Daoy (cell line): ENCODE measurements around the gene RTBDN. TPM values are rescaled to one million over a fixed set of nuclear protein-coding genes. Genes with fewer than 3 reads are reported as not detected.

Experiments used
- DNase-seq: peaks from one replicate; pipeline ENCODE4 v3.0.0-alpha.2; 2015; ENCODE audit warnings: low read depth
- total RNA-seq: library from RNA; depleted of rRNA; stranded (reverse); fragments of >200 nt; shearing (Covaris generic); gene quantifications from 2 replicates; pipeline ENCODE4 v1.2.3, GENCODE V29; 2014

RTBDN gene
- total RNA-seq, 1 experiment from 2014 or later, result not detected

DNA sequence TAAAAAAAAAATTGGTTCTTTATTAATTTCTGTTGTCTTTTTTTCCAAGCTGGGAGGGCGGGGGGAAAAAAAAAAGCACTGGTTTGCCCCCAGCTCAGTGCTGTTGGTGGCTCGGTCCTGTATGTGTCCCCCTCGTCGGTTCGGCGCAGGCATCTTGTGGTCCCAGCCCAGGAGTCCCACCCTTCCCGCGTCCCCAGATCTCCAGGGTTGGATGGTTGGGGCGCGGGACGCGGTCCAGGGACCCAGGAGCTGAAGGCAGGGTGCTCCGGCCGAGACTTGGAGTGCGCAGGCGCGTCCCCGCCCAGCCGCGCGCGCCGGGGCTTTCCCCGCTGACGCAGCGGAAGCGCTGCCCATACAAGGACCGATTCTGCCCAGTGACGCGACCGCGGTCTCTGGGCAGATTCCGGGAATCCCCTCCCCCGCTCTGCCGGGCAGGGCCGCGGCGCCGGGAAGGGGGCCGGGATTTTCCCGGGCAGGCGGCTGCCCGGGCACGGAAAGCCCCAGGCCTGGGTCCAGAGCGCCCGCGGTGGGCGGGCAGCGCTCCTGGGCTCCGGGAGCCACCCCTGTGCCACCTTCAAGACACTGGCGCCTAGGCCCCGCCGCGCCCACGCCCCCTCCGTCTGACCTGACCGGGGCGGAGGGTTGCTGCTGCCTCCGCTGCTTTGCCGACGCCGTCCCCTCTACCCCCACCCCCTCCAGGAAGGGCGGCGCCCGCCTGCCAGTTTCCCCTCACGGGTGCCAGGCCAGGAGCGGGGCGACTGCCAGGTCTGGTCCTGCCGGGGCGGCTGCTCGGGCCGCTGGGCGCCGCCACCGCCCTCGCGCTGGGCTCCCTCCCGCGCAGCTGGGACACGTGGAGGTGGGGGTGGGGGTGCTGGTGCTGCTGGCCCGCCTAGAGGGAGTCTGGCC, 40.8 kb downstream of the RTBDN start:
- peak; percentile 98 for DNase-seq

DNA sequence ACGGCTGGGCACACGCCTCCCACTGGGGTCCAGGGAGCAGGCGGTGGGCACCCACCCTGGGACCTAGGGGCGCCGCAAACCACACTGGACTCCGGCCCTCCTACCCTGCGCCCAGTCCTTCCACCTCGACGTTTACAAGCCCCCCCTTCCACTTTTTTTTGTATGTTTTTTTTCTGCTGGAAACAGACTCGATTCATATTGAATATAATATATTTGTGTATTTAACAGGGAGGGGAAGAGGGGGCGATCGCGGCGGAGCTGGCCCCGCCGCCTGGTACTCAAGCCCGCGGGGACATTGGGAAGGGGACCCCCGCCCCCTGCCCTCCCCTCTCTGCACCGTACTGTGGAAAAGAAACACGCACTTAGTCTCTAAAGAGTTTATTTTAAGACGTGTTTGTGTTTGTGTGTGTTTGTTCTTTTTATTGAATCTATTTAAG, 41.5 kb downstream of the RTBDN start:
- DNase-seq, result no peak

DNA sequence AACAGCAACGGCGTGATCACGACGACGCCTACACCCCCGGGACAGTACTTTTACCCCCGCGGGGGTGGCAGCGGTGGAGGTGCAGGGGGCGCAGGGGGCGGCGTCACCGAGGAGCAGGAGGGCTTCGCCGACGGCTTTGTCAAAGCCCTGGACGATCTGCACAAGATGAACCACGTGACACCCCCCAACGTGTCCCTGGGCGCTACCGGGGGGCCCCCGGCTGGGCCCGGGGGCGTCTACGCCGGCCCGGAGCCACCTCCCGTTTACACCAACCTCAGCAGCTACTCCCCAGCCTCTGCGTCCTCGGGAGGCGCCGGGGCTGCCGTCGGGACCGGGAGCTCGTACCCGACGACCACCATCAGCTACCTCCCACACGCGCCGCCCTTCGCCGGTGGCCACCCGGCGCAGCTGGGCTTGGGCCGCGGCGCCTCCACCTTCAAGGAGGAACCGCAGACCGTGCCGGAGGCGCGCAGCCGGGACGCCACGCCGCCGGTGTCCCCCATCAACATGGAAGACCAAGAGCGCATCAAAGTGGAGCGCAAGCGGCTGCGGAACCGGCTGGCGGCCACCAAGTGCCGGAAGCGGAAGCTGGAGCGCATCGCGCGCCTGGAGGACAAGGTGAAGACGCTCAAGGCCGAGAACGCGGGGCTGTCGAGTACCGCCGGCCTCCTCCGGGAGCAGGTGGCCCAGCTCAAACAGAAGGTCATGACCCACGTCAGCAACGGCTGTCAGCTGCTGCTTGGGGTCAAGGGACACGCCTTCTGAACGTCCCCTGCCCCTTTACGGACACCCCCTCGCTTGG, 42.1 kb downstream of the RTBDN start:
- peak; percentile 85 for DNase-seq

DNA sequence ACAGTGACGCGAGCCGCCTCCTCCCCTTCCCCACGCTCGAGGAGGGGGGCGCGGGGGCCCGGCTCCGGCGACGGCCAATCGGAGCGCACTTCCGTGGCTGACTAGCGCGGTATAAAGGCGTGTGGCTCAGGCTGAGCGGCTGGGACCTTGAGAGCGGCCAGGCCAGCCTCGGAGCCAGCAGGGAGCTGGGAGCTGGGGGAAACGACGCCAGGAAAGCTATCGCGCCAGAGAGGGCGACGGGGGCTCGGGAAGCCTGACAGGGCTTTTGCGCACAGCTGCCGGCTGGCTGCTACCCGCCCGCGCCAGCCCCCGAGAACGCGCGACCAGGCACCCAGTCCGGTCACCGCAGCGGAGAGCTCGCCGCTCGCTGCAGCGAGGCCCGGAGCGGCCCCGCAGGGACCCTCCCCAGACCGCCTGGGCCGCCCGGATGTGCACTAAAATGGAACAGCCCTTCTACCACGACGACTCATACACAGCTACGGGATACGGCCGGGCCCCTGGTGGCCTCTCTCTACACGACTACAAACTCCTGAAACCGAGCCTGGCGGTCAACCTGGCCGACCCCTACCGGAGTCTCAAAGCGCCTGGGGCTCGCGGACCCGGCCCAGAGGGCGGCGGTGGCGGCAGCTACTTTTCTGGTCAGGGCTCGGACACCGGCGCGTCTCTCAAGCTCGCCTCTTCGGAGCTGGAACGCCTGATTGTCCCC, 42.9 kb downstream of the RTBDN start, which contains the start of gene JUNB:
JUNB (plus strand) TSS at position 142 of the 706 bp plus-strand sequence; CDS start at position 428, 286 bp downstream.
- DNase-seq, result peak; percentile 99

DNA sequence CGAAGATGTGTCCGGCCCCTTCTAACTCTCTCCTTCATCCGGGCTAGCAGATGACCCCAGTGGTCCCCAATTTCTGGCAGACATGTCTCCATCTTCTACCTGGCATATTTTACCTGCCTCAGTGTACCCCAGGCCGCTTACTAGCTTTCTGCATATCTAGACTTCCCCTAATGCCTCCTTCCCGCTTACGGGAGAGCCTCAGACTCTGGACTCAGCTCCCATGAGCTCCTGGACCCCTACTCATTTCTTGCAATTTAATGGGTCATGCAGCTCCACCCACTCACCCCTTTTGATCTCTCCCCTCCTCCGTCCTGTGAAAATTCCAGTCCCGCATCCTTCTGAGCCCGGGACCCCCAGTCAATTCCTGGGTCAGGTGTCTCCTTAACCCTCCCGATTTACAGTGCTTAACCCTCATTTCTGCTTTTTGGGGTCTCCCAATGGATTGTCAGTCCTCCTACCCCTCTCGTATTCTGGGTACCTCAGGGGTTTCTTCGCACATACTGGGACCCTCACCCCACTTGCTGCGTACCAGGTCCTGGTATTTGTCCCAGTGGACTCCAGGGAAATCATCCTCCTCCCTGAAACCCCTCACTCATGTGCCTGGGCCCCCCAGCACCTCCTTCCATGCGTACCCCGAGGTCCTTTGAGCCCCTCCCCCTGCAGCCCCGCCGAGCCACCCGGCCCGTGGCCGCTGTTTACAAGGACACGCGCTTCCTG, 43.6 kb downstream of the RTBDN start:
- DNase-seq, result no peak

DNA sequence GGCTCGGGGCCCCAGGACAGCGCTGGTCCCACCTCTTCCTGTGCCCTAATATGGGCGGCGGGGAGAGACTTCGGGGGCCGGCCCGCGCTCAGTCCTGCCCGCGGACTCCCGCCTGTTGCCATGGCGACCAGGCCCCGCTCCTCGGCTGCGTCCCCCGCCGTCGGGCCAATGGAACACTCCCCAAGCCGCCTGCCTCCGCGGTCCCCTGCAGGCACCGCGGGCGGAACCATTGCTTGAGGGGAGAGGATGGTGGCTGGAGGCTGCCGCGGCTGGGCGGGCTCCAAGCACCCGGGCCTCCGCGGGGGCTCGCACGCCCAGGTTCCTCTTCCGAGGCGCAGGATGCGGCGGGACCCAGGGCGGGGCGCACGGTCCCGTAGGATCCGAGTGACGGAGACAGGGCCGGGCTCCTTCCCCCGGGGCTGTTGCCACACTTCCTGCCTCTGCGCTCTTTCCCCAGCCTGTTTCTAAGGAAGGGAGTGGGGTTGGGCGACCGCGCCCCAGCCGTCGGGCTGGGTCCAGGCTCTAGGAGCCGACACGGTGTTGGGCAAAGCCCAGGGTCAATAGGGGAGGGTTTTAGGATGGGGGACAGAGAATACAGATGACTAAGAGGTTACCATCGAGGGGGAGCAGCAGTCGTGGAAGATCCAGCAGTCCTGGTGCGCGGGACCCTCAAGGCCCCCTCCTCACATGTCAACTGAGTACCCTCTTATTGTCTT, 44.3 kb downstream of the RTBDN start:
- peak; percentile 97 for DNase-seq

DNA sequence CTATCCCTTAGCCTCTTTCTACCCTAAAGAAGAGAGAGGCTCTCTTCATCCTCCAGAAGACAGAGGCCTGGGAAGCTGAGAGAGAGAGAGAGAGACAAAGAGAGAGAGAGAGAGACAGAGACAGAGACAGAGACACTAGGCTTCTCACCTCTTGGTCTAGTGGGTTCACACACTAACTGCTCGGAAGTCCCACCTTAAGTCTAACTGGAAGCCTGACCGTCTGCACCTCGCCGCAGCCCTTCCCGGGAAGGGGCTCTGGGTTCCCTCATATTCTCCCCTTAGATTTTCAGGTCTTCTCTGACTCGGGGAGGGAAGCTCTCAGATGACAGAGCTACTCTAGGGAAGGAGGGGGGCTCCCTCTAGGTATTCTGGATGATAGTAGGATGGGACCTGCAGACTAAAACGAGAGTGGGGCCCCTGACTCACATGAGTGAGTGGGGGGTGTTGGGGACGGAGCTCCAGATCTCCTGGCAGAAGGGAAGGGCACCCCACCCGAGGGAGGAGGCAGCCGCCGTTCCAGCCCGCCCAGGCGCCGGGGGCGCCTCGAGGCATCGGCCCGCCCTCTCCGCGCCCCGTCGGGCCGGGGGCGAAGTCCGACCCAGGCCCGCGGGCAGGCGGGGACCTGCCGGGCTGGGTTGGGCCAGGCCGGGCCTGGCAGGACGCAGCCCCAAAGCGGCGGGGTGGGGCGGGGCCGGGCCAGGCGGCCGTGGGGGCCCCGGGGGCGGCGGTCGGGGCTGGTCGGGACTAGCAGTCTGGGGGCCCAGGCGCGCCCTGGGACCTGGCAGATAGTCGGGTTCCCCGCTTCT, 45.1 kb downstream of the RTBDN start:
- DNase-seq, result peak; percentile 42

DNA sequence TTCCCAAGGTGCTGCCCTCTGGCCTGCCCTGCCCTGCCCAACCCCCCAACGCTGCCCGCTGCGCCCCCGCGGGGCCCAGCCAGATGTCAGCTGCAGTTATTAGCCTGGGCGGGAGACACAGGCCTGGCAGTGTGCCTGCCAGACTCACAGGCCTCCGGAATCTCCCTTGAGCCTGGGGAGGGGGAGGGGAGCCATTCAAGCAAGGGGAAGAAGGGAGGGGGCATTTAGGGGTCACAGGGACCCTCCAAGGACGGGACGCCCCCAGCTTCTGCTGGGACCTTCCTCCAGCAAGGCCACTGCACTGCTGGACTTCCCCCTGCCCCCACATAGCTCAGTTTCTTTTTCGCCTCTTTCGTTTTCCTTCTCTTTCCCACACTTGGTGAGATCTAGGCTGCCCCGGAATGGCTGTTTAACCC, 45.7 kb downstream of the RTBDN start:
- DNase-seq, result peak; percentile 87

DNA sequence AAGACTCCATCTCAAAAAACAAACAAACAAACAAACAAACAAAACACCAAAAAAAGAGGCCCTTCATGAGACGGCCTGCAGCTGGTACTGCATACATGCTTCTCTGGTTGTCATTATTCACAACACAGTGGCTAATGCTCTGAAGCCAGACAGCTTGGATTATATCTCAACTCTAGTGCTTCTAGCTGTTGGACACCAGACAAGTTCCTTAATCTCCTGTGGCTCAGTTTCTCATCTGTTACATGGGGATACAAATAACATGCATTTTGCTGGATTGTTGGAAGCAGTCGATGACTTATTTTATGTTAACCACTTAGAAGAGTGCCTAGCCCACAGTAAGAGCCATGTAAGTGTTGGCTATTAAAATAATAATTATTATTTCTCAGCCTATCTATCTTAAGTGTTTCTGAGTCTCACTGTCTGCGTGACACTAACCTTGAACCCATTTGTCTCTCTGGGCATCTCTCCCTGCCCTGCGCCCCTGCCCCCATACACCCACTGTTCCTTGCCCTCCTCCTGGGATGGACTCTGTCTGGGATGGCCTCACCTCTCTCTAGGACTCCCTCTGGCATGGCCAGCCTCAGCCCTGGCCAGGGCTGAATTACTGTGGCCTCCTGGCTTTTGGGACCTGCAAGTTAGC, 46.2 kb downstream of the RTBDN start:
- DNase-seq, result no peak

DNA sequence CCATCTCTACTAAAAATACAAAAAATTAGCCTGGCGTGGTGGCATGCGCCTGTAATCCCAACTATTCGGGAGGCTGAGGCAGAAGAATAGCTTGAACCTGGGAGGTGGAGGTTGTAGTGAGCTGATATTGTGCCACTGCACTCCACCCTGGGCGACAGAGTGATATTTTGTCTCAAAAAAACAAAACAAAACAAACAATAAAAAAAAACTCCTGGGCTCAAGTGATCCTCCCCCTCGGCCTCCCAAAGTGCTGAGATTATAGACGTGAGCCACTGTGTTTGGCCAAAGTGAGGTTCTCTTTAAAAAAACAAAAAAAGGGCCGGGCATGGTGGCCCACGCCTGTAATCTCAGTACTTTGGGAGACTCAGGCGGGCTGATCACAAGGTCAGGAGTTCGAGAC, 46.9 kb downstream of the RTBDN start:
- no peak for DNase-seq

DNA sequence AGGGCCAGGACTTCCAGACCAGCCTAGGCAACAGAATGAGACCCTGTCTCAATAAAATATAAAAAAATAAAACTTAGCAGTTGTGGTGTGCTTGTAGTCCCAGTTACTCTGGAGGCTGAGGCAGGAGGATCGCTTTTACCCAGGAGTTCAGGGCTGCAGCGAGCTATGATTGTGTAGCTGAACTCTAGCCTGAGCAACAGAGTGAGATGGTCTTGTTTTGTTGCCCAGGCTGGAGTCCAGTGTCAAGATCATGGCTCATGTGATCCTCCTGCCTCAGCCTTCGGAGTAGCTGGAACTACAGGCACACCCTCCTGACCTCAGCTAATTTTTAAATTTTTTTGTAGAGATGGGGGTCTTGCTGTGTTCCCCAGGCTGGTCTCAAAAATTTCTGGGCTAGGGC, 47.4 kb downstream of the RTBDN start:
- DNase-seq, result no peak

DNA sequence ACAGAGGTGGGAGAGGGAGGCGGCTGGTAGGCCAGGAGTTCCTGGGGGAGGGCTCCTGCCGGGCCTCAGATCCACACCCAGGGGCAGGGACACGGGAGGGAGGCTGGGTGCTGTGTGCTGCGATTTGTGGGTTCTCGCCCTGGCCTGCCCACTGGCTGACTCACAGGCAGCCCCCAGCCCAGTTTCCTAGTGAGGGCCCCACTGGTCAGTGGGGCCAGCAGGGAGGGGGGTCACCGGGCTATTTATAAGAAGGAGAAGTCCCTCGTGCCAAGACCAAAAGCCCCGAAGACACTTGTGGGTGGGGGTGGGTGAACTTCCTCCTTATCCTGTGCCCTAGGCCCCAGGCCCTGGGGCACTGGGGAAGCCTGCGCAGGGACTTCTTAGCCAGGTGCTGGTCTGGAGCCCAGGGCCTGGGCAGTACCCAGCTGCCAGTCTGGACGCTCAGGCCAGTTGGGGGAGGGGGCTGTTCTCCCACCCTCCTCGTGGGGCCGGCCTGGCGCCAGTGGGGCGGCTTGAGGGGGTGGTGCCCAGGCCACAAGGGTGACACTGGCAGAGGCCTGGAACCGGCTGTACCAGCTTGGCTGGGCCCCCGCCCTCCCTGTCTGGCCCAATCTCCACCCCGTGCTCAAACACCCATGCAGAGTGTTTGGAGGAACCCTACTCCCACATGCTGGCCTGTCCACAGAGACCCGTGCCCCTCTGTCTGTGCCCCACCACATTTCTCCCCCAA, 48.1 kb downstream of the RTBDN start:
- no peak for DNase-seq

DNA sequence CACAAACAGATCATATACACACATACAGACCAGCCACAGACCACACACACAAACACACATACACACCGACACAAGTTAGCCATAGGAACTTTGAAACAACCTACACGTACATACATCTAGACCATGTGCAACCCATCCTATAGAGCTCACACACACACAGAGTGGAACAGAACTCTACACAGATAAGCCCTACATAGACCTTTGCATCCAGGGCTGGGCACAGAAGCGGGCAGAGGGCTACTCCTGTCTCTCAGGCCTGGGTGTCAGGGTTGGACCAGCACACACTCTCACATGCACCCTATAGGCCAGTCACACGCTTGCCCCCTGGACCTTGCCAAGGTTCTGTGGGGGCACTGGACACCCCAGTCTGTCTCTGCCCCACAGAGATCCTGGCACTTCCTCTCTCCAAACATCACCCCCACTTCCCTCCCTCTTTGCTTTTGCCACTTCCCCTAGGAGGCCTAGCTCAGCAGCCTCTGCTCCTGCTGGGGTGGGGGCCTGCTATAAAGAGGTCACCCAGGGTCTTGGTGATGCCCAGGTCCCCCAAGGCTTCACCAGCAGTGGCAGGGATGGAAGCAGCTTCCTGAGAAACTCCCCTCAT, 48.8 kb downstream of the RTBDN start:
- DNase-seq, result no peak

DNA sequence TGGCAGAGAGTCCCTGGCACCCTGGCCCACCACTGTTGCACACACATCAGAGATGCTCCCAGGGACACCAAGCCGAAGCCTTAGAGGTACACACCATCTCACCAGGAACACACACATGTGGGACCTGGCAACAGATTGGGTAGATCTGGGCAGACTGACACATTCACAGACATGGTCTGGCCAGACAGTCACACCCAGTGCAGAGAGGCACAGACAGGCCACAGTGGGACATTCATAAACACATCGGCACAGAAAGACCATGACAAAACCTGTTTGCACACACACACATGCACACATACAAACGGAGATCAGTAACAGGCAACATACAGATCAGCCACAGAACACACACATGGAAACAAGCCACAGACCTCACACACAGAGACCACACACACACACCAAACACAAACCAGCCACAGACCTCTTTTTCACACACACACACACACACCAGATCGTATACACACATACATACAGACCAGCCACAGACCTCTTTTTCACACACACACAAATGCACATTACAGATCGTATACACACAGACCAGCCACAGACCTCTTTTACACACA, 49.4 kb downstream of the RTBDN start:
- DNase-seq, result no peak

DNA sequence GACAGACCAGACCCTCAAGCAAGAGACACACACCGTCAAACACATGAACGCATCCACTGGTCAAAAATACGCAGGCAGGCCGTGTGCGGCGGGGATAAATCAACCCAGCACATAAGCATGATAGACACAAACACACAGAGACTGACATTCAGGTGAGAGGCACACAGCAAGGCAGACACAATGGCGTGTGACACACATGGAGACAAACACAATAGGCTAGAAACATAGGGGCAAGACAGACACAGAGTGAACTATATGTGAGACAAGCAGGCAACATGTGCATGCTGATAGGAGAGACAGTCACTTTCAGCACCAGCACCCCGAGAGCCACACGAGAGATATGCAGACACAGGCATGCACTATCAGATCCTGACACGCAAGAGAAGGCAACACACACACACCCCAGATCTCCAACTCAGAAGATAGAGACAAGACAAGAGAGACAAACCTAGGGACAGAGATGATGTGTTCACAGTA, 49.9 kb downstream of the RTBDN start:
- DNase-seq, result no peak

DNA sequence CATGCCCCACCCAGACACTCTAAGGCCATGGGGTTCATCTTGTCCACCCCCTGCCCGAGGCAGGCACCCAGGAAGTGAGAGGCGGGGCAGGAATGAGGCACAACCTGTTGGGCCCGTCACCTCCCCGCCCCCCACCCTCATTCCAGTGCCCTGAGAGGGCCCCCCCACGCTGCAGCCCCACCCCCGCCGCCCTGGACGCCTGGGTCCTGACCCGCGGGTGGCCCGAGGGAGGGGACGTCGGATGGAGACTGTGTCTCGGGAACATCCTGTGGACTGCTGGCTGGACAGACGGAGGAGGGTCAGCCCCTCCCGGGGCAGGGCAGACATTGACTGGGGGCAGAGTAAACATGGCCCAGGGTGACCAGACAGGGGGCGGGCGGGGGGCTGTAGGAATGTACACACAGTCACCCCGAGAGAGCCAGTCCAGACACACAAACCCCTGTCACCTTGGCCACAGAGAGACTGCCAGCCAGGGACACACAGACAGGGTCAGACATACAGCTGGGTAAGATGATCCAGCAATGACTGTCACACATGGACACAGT, 50.5 kb downstream of the RTBDN start:
- no peak for DNase-seq

DNA sequence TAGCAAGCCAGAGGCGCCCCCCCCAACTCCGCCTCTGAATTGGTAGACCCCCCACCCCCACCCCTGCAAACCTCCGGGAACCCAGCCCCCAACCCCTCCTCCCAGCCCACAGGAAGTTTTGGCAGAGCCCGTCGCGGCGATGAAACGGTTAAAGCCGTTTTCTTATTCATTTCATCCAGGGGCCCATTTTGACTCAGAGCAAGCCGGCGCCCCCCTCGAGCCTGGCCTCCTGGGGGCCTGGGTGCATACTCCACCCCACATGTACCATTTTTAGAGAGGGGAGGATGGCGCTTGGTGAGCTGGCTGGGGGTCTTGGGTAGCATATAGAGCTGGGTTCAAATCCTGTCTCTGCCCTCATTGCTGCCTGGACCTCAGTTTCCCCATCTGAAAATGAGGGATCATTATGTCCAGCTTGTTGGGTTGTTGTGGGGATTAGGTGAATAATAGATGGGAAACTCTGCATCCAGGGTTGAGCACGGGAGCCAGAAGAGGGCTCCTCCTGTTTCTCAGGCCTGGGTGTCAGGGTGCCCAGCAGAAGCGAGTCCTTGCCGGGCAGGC, 51.0 kb downstream of the RTBDN start:
- DNase-seq, result peak; percentile 50
